Left lung (tissue), 10 donors: ENCODE data around the gene FAT1. TPM values are rescaled to one million over a fixed set of nuclear protein-coding genes. Genes with fewer than 3 reads are reported as not detected.
A peak's percentile ranks its signal among the peaks of the same experiment; 100 is the strongest.

ENCODE experiments used
- ATAC-seq: fragments of 200-7000 bp; cut with Tn5 transposase; one replicate; pipeline ENCODE4 v1.9.1; 2020; ENCODE audit warnings: moderate library complexity
- DNase-seq, 4 donors: peaks; one replicate each; pipeline ENCODE4 v3.0.0-alpha.2; 2013 to 2020
- H3K27ac ChIP-seq, 2 donors: fragments of 200-600 bp; sonication (generic) in 1 of 2; one replicate each; pipeline versions ENCODE4 v1.5.0 to v1.8.0; 2020 to 2021
- H3K27me3 ChIP-seq, 2 donors: fragments of 200-600 bp; sonication (generic) in 1 of 2; one replicate each; pipeline versions ENCODE4 v1.5.0 to v1.8.0; 2020 to 2021
- H3K36me3 ChIP-seq, 2 donors: fragments of 200-600 bp; sonication (generic) in 1 of 2; one replicate each; pipeline versions ENCODE4 v1.5.0 to v1.8.0; 2020 to 2021
- H3K4me1 ChIP-seq, 2 donors: fragments of 200-600 bp; one replicate each; pipeline ENCODE4 v1.8.0; 2021
- H3K4me3 ChIP-seq, 2 donors: fragments of 200-600 bp; sonication (generic) in 1 of 2; one replicate each; pipeline versions ENCODE4 v1.5.0 to v1.8.0; 2020 to 2021; ENCODE audit warnings: mild to moderate bottlenecking in 1 of 2
- H3K9me3 ChIP-seq, 2 donors: fragments of 200-600 bp; sonication (generic) in 1 of 2; one replicate each; pipeline versions ENCODE4 v1.5.0 to v1.8.0; 2020 to 2021
- CTCF ChIP-seq, 2 donors: fragments of 200-600 bp; sonication (generic) in 1 of 2; IDR thresholded peaks; one replicate each; pipeline versions ENCODE4 v1.5.0 to v1.8.0; 2021; ENCODE audit warnings: antibody characterized with exemption in 2 of 2
- intact Hi-C, 2 donors: fragments of 100-400 bp; cut with DNase I; formaldehyde crosslinking; loops; one replicate each; pipeline versions ENCODE4 v1.11.2 to v1.14.2; 2022
- polyA plus RNA-seq, 6 donors: library from polyadenylated mRNA; unstranded; fragments of 120-200 nt; gene quantifications; one replicate each; pipeline ENCODE4 v1.2.1, GENCODE V29; 2013; ENCODE audit not compliant: insufficient read length in 6 of 6
- total RNA-seq, 2 donors: library from RNA; stranded (reverse); fragmentation: NEBNext Ultra II Directional; extraction: Animal tissue kit (Norgen Biotek cat#: 25700); gene quantifications; one replicate each; pipeline ENCODE4 v1.2.1, GENCODE V29; 2021
- donor health status: DM: no; HTN: yes; CAD: no.
- donor health status: DM: no; HTN: no; CAD: no.

FAT1 gene
- total and polyA plus RNA-seq, 8 donors = 70.3 to 278 (median 232) TPM

- peak in 2 of 4 donors; percentile 49 to 60 for DNase-seq
- intact Hi-C loops = no loop called here
These were observed 34.2 kb downstream of the FAT1 start for GRCh38 chr4:186689476-186689875.

GRCh38 chr4:186688150-186688943 is 35.3 kb downstream of the FAT1 start:
- ATAC-seq (no peak), DNase-seq (no peak)
- Histone ChIP-seq H3K4me1 (peaks cover 0 to 4% of the 10 kb centered on the region in 2 donors), H3K36me3 (no peaks in the 10 kb centered on the region), H3K9me3 (no peaks in the 10 kb centered on the region), H3K27ac (no peak overlapping the region), H3K4me3 (no peak overlapping the region), H3K27me3 (no peaks in the 10 kb centered on the region)
- intact Hi-C loops = no loop called here
- no peak for TF ChIP-seq CTCF (IDR thresholded peaks at IDR 0.05)

More at GRCh38 chr4:186689476-186689875, 34.2 kb downstream of the FAT1 start:
- no peak for TF ChIP-seq CTCF (IDR thresholded peaks at IDR 0.05)
- Histone ChIP-seq H3K27me3 (no peaks in the 10 kb centered on the region), H3K4me3 (no peak overlapping the region), H3K4me1 (peaks cover 0 to 4% of the 10 kb centered on the region in 2 donors), H3K9me3 (no peaks in the 10 kb centered on the region), H3K36me3 (no peaks in the 10 kb centered on the region), H3K27ac (no peak overlapping the region)
- ATAC-seq = peak; percentile 61

- peaks cover 0 to 4% of the 10 kb centered on the region in 2 donors for H3K4me1 ChIP-seq
- TF ChIP-seq CTCF (IDR thresholded peaks at IDR 0.05) = no peak
- intact Hi-C loops = no loop called here
- ATAC-seq = no peak
- no peaks in the 10 kb centered on the region for H3K27me3 ChIP-seq
- no peaks in the 10 kb centered on the region for H3K9me3 ChIP-seq
- no peak overlapping the region for H3K4me3 ChIP-seq
- H3K36me3 ChIP-seq = no peaks in the 10 kb centered on the region
- DNase-seq = no peak
- no peak overlapping the region for H3K27ac ChIP-seq
These were observed 36.4 kb downstream of the FAT1 start for GRCh38 chr4:186687265-186687664.

- Histone ChIP-seq H3K36me3 (no peaks in the 10 kb centered on the region), H3K27me3 (no peaks in the 10 kb centered on the region), H3K27ac (no peak overlapping the region), H3K4me1 (peaks cover 0 to 4% of the 10 kb centered on the region in 2 donors), H3K4me3 (no peak overlapping the region), H3K9me3 (no peaks in the 10 kb centered on the region)
- TF ChIP-seq CTCF (IDR thresholded peaks at IDR 0.05) = no peak
- intact Hi-C loops = no loop called here
- DNase-seq (no peak), ATAC-seq (peak; percentile 74)
These were observed 37.9 kb downstream of the FAT1 start for GRCh38 chr4:186685767-186686183.

GRCh38 chr4:186684889-186685309 is 38.8 kb downstream of the FAT1 start:
- no peak for TF ChIP-seq CTCF (IDR thresholded peaks at IDR 0.05)
- no peaks in the 10 kb centered on the region for H3K36me3 ChIP-seq
- intact Hi-C loops = no loop called here
- H3K27me3 ChIP-seq = no peaks in the 10 kb centered on the region
- DNase-seq (no peak), ATAC-seq (peak; percentile 77)
- peaks cover 0 to 4% of the 10 kb centered on the region in 2 donors for H3K4me1 ChIP-seq
- H3K9me3 ChIP-seq = no peaks in the 10 kb centered on the region
- no peak overlapping the region for H3K4me3 ChIP-seq
- H3K27ac ChIP-seq = no peak overlapping the region
